DMS 273 (cell line): ENCODE measurements around the gene ENOSF1.
"Not testable (repeated sequence)": the region's sequence is repeated elsewhere in the genome, so short reads cannot be mapped to it uniquely, and the experiment has no call there.

Experiments
- DNase-seq: peaks from one replicate; lab custom pipeline; 2025; ENCODE audit not compliant: unreplicated experiment; lab: John Stamatoyannopoulos, UW

Gene ENOSF1

GRCh38 chr18:708096-708495 lies 4.3 kb downstream of the ENOSF1 start:
- no peak for DNase-seq

GRCh38 chr18:706405-706804 lies 6.0 kb downstream of the ENOSF1 start:
- DNase-seq = no peak

GRCh38 chr18:703213-703967 lies 9.0 kb downstream of the ENOSF1 start:
- no peak for DNase-seq

- DNase-seq = no peak
These were observed 14.6 kb downstream of the ENOSF1 start for GRCh38 chr18:697800-698199.

GRCh38 chr18:697012-697411 lies 15.4 kb downstream of the ENOSF1 start:
- DNase-seq = no peak

GRCh38 chr18:693466-694187 lies 18.8 kb downstream of the ENOSF1 start:
- no peak for DNase-seq

GRCh38 chr18:692824-693223 lies 19.6 kb downstream of the ENOSF1 start:
- DNase-seq = no peak

- peak; percentile 37 for DNase-seq
These were observed 24.1 kb downstream of the ENOSF1 start for GRCh38 chr18:688323-688722.

- peak; percentile 18 for DNase-seq
These were observed 25.9 kb downstream of the ENOSF1 start for GRCh38 chr18:686339-687111.

GRCh38 chr18:685438-685837 lies 27.0 kb downstream of the ENOSF1 start:
- DNase-seq = peak; percentile 14

- DNase-seq = no peak
These were observed 28.9 kb downstream of the ENOSF1 start for GRCh38 chr18:683531-683930.

- DNase-seq = no peak
These were observed 29.6 kb downstream of the ENOSF1 start for GRCh38 chr18:682833-683232.

GRCh38 chr18:682416-682815 lies 30.0 kb downstream of the ENOSF1 start:
- DNase-seq = not testable (repeated sequence)

GRCh38 chr18:681985-682384 lies 30.4 kb downstream of the ENOSF1 start:
- DNase-seq = no peak

- no peak for DNase-seq
These were observed 32.0 kb downstream of the ENOSF1 start for GRCh38 chr18:680392-680791.

GRCh38 chr18:679516-679915 lies 32.9 kb downstream of the ENOSF1 start:
- DNase-seq = no peak

- no peak for DNase-seq
These were observed 33.8 kb downstream of the ENOSF1 start for GRCh38 chr18:678482-679182.

GRCh38 chr18:677951-678381 lies 34.5 kb downstream of the ENOSF1 start:
- DNase-seq = no peak

- DNase-seq = no peak
These were observed 35.3 kb downstream of the ENOSF1 start for GRCh38 chr18:677145-677544.

- no peak for DNase-seq
These were observed 35.7 kb downstream of the ENOSF1 start for GRCh38 chr18:676736-677135.

GRCh38 chr18:676069-676468 lies 36.4 kb downstream of the ENOSF1 start:
- peak; percentile 40 for DNase-seq
